Gastroesophageal sphincter (tissue), 4 donors: ENCODE measurements around the gene CNGB1. TPM values are rescaled to one million over a fixed set of nuclear protein-coding genes. Genes with fewer than 3 reads are reported as not detected.

Experiments used
- ATAC-seq: fragments of 150-250 bp; one replicate; pipeline ENCODE4 v1.9.1; 2016; ENCODE audit warnings: mild to moderate bottlenecking, moderate library complexity
- H3K27ac ChIP-seq, 4 donors: fragments of 200-600 bp; sonication (generic) in 3 of 4; 1 replicate in 3 of 4; 2 replicates in 1 of 4; pipeline ENCODE4 v1.5.1; 2016 to 2019
- H3K27me3 ChIP-seq: fragments of 200-600 bp; sonication (generic); one replicate; pipeline ENCODE4 v1.5.1; 2019
- H3K36me3 ChIP-seq, 2 donors: fragments of 200-600 bp; sonication (generic); one replicate each; pipeline ENCODE4 v1.5.1; 2019; ENCODE audit warnings: control low read depth in 1 of 2
- H3K4me1 ChIP-seq, 3 donors: fragments of 200-600 bp; sonication (generic); 1 replicate in 2 of 3; 2 replicates in 1 of 3; pipeline ENCODE4 v1.5.1; 2016 to 2019; ENCODE audit warnings: control low read depth in 2 of 3
- H3K4me3 ChIP-seq, 2 donors: fragments of 200-600 bp; sonication (generic); one replicate each; pipeline ENCODE4 v1.5.1; 2019; ENCODE audit warnings: mild to moderate bottlenecking in 1 of 2, moderate library complexity in 1 of 2
- H3K9me3 ChIP-seq, 3 donors: fragments of 200-600 bp; sonication (generic); one replicate each; pipeline ENCODE4 v1.5.1; 2017 to 2019; ENCODE audit warnings: control low read depth in 2 of 3
- CTCF ChIP-seq, 4 experiments: fragments of 200-600 bp in 2 of 4; fragments of 450-650 bp in 2 of 4; sonication (generic) in 1 of 4; IDR thresholded peaks; one replicate each; pipeline ENCODE4 v1.5.1; 2017 to 2019; ENCODE audit warnings: antibody characterized with exemption in 4 of 4, mild to moderate bottlenecking in 2 of 4, moderate library complexity in 2 of 4
- EP300 ChIP-seq: sonication (generic); formaldehyde crosslinking; IDR thresholded peaks from one replicate; pipeline ENCODE4 v1.6.1; 2017; ENCODE audit warnings: antibody characterized with exemption, mild to moderate bottlenecking
- POLR2A ChIP-seq, 2 donors: fragments of 450-650 bp; IDR thresholded peaks; one replicate each; pipeline ENCODE4 v1.6.1; 2017; ENCODE audit warnings: antibody characterized with exemption in 2 of 2, mild to moderate bottlenecking in 2 of 2, moderate library complexity in 1 of 2
- POLR2AphosphoS5 ChIP-seq: sonication (generic); formaldehyde crosslinking; IDR thresholded peaks from one replicate; pipeline ENCODE4 v1.6.1; 2017; ENCODE audit warnings: antibody characterized with exemption
- WGBS, 2 donors: methylation state at CpG; one replicate each; pipeline ENCODE4 v1.1.5; 2018; ENCODE audit warnings: low coverage in 1 of 2; 5-methylcytosine and 5-hydroxymethylcytosine counted together
- total RNA-seq, 4 donors: library from RNA; depleted of rRNA; stranded (reverse); fragments of >200 nt; gene quantifications; one replicate each; pipeline ENCODE4 v1.1.0, GENCODE V29; 2016

Gene CNGB1
- total RNA-seq, 4 donors from 2014 or later, result 0.15 to 0.67 TPM; not detected in 2

- Histone ChIP-seq H3K9me3 (no peaks in the 10 kb centered on the region), H3K27ac (no peak overlapping the region), H3K36me3 (no peaks in the 10 kb centered on the region), H3K4me3 (no peak overlapping the region), H3K4me1 (no peaks in the 10 kb centered on the region), H3K27me3 (no peaks in the 10 kb centered on the region)
- WGBS, 2 donors, result 68 to 70% methylated on average over 3 to 4 of the region's 8 CpGs
- no peak for ATAC-seq
- TF ChIP-seq POLR2A (IDR thresholded peaks at IDR 0.05), result no peak
- TF ChIP-seq POLR2AphosphoS5, result no peak
- TF ChIP-seq CTCF (IDR thresholded peaks at IDR 0.05), result no peak
- TF ChIP-seq EP300, result no peak
Observed at GRCh38 chr16:57957673-57958392, 13.1 kb downstream of the CNGB1 start.

GRCh38 chr16:57956924-57957672 lies 13.8 kb downstream of the CNGB1 start:
- WGBS, 2 donors, result no CpG with 5 or more reads among the region's 8 CpGs
- Histone ChIP-seq H3K9me3 (no peaks in the 10 kb centered on the region), H3K36me3 (no peaks in the 10 kb centered on the region), H3K27ac (no peak overlapping the region), H3K27me3 (no peaks in the 10 kb centered on the region), H3K4me1 (no peaks in the 10 kb centered on the region), H3K4me3 (no peak overlapping the region)
- no peak for TF ChIP-seq EP300
- no peak for TF ChIP-seq POLR2AphosphoS5
- no peak for TF ChIP-seq CTCF (IDR thresholded peaks at IDR 0.05)
- TF ChIP-seq POLR2A (IDR thresholded peaks at IDR 0.05), result no peak
- ATAC-seq, result no peak

- no CpG with 5 or more reads among the region's 8 CpGs for WGBS, 2 donors
- no peaks in the 10 kb centered on the region for H3K9me3 ChIP-seq
- no peak for TF ChIP-seq POLR2A (IDR thresholded peaks at IDR 0.05)
- TF ChIP-seq EP300, result no peak
- no peak for TF ChIP-seq POLR2AphosphoS5
- no peak for TF ChIP-seq CTCF (IDR thresholded peaks at IDR 0.05)
Observed at GRCh38 chr16:57956270-57956808, 14.6 kb downstream of the CNGB1 start.

GRCh38 chr16:57955572-57956188 lies 15.2 kb downstream of the CNGB1 start:
- Histone ChIP-seq H3K27ac (no peak overlapping the region), H3K36me3 (no peaks in the 10 kb centered on the region), H3K27me3 (peaks cover 7% of the 10 kb centered on the region), H3K4me1 (no peaks in the 10 kb centered on the region), H3K4me3 (no peak overlapping the region), H3K9me3 (no peaks in the 10 kb centered on the region)
- 57 to 88% methylated on average over 3 to 8 of the region's 12 CpGs for WGBS, 2 donors
- ATAC-seq, result no peak
- TF ChIP-seq POLR2A (IDR thresholded peaks at IDR 0.05) (no peak), CTCF (IDR thresholded peaks at IDR 0.05) (no peak), POLR2AphosphoS5 (no peak), EP300 (no peak)

More at GRCh38 chr16:57956270-57956808, 14.6 kb downstream of the CNGB1 start:
- Histone ChIP-seq H3K4me1 (no peaks in the 10 kb centered on the region), H3K27me3 (peaks cover under 1% of the 10 kb centered on the region), H3K36me3 (no peaks in the 10 kb centered on the region), H3K27ac (no peak overlapping the region), H3K4me3 (no peak overlapping the region)
- ATAC-seq, result no peak
